Renal pelvis (tissue), 4 donors: ENCODE results near the gene DDC. TPM values are rescaled to one million over a fixed set of nuclear protein-coding genes. Genes with fewer than 3 reads are reported as not detected.
"Not testable (repeated sequence)": the region's sequence is repeated elsewhere in the genome, so short reads cannot be mapped to it uniquely, and the experiment has no call there.

Experiments
- DNase-seq: peaks from one replicate; pipeline ENCODE4 v3.0.0-alpha.2; 2013
- polyA plus RNA-seq, 3 donors: library from polyadenylated mRNA; unstranded; fragments of 120-200 nt; gene quantifications; one replicate each; pipeline ENCODE4 v1.2.1, GENCODE V29; 2013; ENCODE audit not compliant: insufficient read length in 3 of 3

DDC gene
- polyA plus RNA-seq, 3 donors: 64.9 to 79.4 (median 73.4) TPM

- peak; percentile 5 for DNase-seq
Observed at GRCh38 chr7:50531401-50531911, 33.7 kb downstream of the DDC start.

DNA sequence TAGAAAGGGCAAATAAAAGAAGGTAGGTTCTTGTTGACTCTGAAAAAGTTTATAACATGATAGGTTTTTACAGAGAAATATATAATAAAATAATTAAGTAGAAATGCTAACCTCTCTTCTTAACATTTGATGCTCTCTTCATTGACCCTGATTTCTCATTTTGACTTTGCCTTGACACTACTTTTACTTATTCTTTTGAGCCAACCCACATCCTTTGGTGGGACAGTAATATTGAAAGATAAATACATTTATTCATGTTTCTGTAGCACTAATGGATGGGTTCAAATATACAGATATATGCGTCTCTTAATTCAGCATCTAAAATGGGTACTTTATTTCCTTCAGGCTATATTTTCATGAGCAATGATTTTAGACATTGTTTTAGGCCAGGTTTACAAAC, 34.4 kb downstream of the DDC start:
- no peak for DNase-seq

- DNase-seq: no peak
Observed at GRCh38 chr7:50529093-50529862, 35.9 kb downstream of the DDC start.

GRCh38 chr7:50528266-50529092, 36.7 kb downstream of the DDC start:
- no peak for DNase-seq

GRCh38 chr7:50519350-50519749, 45.9 kb downstream of the DDC start:
- DNase-seq: not testable (repeated sequence)

- DNase-seq: no peak
Observed at GRCh38 chr7:50513166-50513871, 51.9 kb downstream of the DDC start.

- DNase-seq: no peak
Observed at GRCh38 chr7:50512384-50512783, 52.8 kb downstream of the DDC start.

- DNase-seq: no peak
Observed at GRCh38 chr7:50509459-50509858, 55.7 kb downstream of the DDC start.

- DNase-seq: no peak
Observed at GRCh38 chr7:50508471-50508943, 56.7 kb downstream of the DDC start.

GRCh38 chr7:50507898-50508470, 57.2 kb downstream of the DDC start:
- no peak for DNase-seq

DNA sequence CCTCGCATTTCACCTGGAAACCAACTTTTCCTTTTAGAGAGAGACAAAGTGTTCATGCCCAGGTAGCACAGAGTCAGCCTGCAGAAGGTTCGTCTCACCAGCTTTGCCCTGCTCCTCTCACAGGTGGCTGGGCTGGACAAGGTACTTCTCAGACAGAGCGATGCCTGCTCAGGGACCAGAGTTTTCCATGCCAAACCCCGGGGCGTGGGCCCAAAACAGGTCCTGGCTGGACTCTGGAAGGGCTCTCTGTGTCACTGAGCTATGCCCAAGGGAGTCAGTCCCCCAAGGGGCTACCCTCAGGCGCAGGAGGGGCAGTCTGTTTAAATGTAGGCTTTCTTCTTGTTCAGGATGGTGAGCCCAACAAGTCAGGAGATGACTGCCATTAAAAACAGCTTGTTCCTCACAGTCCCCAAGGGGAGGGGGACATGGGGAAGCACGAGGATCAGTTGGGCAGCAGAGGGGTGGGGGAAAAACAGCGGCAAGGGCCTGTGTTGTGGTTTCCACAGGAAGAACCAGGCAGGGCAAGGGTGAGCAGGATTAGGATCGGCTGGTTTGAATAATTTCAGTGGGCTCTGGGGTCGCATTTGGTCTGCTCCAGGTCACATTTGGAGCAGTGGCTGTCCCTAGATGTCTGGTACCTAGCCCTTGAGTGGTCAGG, 59.5 kb downstream of the DDC start:
- DNase-seq: no peak

DNA sequence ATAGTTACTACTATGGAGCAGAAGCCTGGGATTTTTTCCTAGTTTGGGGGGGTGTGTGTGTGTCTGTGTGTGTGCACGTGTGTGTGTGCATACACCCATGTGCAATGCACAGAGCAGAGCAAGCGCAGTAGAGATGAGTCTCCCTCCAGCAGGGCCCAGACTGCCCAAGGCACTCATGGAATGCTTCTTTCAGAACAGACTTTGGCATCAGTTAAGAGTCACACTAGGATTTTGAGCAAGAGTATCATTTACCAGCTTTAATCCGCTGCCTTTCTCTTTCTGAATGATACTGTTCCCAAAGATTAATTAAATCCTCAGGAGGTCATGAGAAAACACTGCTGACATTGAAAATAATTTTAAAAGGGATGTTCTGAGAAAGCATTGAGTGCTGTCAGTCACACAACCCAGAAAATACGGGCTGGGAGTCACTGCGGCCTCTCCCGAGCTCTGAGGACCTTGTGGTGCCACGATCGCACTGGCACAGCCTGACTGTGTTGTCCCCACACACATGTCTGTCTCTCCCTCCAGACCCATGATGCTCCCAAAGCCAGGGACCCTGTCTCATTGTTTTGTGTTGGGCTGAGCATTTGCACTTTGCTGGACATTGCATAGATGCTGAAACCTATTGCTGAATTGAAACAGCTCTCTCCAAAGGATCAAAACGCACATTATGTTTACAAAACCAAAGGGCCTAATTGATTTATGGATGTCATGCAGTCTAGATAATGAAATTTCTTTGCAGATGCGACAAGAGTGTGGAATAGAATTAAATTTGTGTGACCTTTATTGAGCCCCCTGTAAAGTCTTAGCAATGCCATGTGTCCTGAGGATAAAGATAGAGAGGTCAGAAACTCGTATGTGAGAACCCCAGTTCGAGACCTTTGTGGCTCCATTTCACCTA, 60.3 kb downstream of the DDC start:
- no peak for DNase-seq

DNA sequence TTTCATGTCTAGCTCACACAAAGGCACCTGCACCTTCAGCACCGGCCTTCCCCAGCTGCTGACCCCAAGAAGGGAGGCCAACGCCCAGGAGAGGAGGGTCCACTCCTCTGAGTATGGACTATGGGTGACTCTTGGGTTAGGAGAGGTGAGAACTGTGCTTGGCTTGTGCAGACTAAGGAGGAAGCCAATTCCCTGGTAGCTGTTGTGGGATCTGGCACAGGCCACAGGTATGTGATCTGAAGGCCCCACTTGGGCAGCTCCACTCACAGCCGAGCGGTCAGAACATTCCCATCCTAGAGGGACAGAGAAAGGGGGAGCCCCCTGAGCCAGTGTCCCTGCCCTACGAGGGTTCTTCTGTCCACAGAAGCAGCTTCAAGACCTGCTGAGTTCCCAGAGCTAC, 62.3 kb downstream of the DDC start:
- DNase-seq: no peak

GRCh38 chr7:50502001-50502684, 63.1 kb downstream of the DDC start:
- DNase-seq: peak; percentile 55

- DNase-seq: no peak
Observed at GRCh38 chr7:50499092-50499491, 66.1 kb downstream of the DDC start.

GRCh38 chr7:50497968-50498367, 67.2 kb downstream of the DDC start:
- no peak for DNase-seq

GRCh38 chr7:50497068-50497642, 68.0 kb downstream of the DDC start:
- no peak for DNase-seq

DNA sequence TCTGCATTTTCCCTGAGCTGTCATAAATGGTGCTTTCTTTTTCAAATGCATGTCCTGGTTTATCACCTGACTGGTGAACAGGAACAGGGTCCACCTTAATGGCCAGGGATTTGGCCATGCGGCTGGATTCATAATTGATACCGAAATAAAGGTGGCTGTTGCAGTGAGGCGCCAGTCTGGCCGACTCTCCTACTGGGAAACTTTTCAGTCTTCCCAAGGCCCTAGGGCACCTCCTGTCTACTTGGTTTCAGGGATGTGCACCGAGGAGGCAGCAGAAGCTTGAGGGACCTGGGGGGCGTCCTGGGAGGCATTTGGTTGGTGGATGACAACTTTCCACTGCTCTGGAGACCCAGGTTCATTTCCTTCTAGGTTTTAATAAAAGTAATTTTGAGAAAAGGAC, 68.6 kb downstream of the DDC start:
- DNase-seq: no peak

DNA sequence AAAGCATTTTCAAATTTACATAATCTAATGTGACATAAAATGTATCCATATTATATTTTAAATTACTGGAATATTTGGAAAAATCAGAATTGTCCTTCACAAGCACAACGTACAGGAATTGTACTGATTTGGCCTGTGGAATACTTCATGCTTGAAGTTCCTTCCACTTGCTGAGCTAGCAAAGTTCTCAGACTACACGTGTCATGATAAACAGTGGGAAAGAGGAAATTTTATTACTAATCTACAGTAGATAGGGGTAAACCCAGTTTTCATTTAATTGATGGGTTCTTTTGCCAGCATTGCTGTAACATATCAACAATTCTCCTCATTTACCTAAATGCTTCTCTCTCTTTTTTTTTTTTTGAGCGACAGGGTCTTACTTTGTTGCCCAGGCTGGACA, 69.5 kb downstream of the DDC start:
- no peak for DNase-seq
